K562 (cell line): ENCODE measurements around the gene RXRA. TPM values are rescaled to one million over a fixed set of nuclear protein-coding genes. Genes with fewer than 3 reads are reported as not detected.

ENCODE experiments used
- ARID3B ChIP-seq: fragments of 250-450 bp; sonication (Bioruptor Pico); IDR thresholded peaks from 2 replicates; pipeline ENCODE4 v1.4.0; 2020; ENCODE audit warnings: borderline replicate concordance
- E2F6 ChIP-seq, 2 experiments: IDR thresholded peaks; 2 replicates each; pipeline ENCODE4 v1.6.1; 2011; ENCODE audit warnings: borderline replicate concordance in 1 of 2, control low read depth in 1 of 2, low read depth in 1 of 2, low read length in 1 of 2, mild to moderate bottlenecking in 1 of 2, mixed read lengths in 1 of 2, moderate library complexity in 1 of 2; ENCODE audit not compliant: insufficient read depth in 1 of 2, insufficient read length in 1 of 2, poor library complexity in 1 of 2, severe bottlenecking in 1 of 2; ENCODE audit errors: extremely low read depth in 1 of 2
- ETV5 ChIP-seq: sonication (generic); formaldehyde crosslinking; IDR thresholded peaks from 2 replicates; pipeline ENCODE4 v1.4.0; 2020; ENCODE audit warnings: low read depth, mild to moderate bottlenecking, missing genetic modification reagents
- EZH2 ChIP-seq: IDR thresholded peaks from 2 replicates; pipeline ENCODE4 v1.6.1; 2012; ENCODE audit warnings: low read depth, mild to moderate bottlenecking, inconsistent platforms, low read length, borderline replicate concordance
- ZNF121 ChIP-seq: sonication (generic); formaldehyde crosslinking; conservative IDR thresholded peaks from 2 replicates; pipeline ENCODE4 v1.8.0; 2022; ENCODE audit warnings: missing genetic modification reagents
- ZNF764 ChIP-seq: fragments of 250-450 bp; sonication (Bioruptor Pico); IDR thresholded peaks from 2 replicates; pipeline ENCODE4 v1.4.0; 2020; ENCODE audit warnings: low read depth, mild to moderate bottlenecking, moderate library complexity
- polyA plus RNA-seq, 8 experiments: library from polyadenylated mRNA; depleted of rRNA in 4 of 8; stranded (reverse) in 5 of 8; unstranded in 3 of 8; fragments of >200 nt; fragmentation: Nextera tagmentation in 2 of 8; fragmentation: Illumina TruSeq in 1 of 8; extraction: Ambion mirVana in 2 of 8; extraction: Trizol in 1 of 8; gene quantifications; 2 replicates each; pipeline versions ENCODE4 v1.2.1 to v1.2.3, GENCODE V29; 2011 to 2014; ENCODE audit warnings: inconsistent platforms in 1 of 8, missing spikeins in 1 of 8
- total RNA-seq, 7 experiments: library from RNA; depleted of rRNA in 6 of 7; stranded (reverse); fragments of >200 nt in 6 of 7; fragmentation: Illumina TruSeq in 2 of 7; extraction: Trizol in 2 of 7; gene quantifications; 2 replicates each; pipeline versions ENCODE4 v1.2.1 to v1.2.3, GENCODE V29; 2011 to 2021; ENCODE audit warnings: low replicate concordance in 1 of 7
- TF ChIP-seq, protein P1 (sequence below): fragments of 250-450 bp; sonication (Bioruptor Pico); IDR thresholded peaks from 2 replicates; pipeline ENCODE4 v1.5.0; 2021
- TF ChIP-seq, protein P2 (sequence below): sonication (generic); formaldehyde crosslinking; IDR thresholded peaks from 2 replicates; pipeline ENCODE4 v1.8.0; 2022; ENCODE audit warnings: missing genetic modification reagents, mild to moderate bottlenecking, borderline replicate concordance

Gene RXRA
- total and polyA plus RNA-seq, 9 of the 15 experiments (the other 6 are each of a cell fraction or from before 2014, with no cell fraction given), result 0.35 to 23.6 (median 4.6) TPM

GRCh38 chr9:134283692-134284265, 42.5 kb upstream of the RXRA start (continued):
- no peak for TF ChIP-seq ARID3B (CRISPR knock-in tag)
- no peak for TF ChIP-seq ZNF764 (CRISPR knock-in tag)
- TF ChIP-seq, protein P1, sequence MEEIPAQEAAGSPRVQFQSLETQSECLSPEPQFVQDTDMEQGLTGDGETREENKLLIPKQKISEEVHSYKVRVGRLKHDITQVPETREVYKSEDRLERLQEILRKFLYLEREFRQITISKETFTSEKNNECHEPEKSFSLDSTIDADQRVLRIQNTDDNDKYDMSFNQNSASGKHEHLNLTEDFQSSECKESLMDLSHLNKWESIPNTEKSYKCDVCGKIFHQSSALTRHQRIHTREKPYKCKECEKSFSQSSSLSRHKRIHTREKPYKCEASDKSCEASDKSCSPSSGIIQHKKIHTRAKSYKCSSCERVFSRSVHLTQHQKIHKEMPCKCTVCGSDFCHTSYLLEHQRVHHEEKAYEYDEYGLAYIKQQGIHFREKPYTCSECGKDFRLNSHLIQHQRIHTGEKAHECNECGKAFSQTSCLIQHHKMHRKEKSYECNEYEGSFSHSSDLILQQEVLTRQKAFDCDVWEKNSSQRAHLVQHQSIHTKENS (CRISPR knock-in tag), result no peak
- no peak for TF ChIP-seq ZNF121
- TF ChIP-seq, protein P2, sequence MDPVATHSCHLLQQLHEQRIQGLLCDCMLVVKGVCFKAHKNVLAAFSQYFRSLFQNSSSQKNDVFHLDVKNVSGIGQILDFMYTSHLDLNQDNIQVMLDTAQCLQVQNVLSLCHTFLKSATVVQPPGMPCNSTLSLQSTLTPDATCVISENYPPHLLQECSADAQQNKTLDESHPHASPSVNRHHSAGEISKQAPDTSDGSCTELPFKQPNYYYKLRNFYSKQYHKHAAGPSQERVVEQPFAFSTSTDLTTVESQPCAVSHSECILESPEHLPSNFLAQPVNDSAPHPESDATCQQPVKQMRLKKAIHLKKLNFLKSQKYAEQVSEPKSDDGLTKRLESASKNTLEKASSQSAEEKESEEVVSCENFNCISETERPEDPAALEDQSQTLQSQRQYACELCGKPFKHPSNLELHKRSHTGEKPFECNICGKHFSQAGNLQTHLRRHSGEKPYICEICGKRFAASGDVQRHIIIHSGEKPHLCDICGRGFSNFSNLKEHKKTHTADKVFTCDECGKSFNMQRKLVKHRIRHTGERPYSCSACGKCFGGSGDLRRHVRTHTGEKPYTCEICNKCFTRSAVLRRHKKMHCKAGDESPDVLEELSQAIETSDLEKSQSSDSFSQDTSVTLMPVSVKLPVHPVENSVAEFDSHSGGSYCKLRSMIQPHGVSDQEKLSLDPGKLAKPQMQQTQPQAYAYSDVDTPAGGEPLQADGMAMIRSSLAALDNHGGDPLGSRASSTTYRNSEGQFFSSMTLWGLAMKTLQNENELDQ, result no peak
- TF ChIP-seq E2F6 (IDR thresholded peaks at IDR 0.05; ENCODE audit: borderline replicate concordance in 1 of 2, extremely low read depth in 1 of 2, insufficient read depth in 1 of 2, insufficient read length in 1 of 2, low read depth in 1 of 2, low read length in 1 of 2, poor library complexity in 1 of 2, severe bottlenecking in 1 of 2), result no peak
- TF ChIP-seq ETV5 (CRISPR knock-in tag), result no peak
- no peak for TF ChIP-seq EZH2
